NB4 (cell line): ENCODE data around the gene C1S.

Experiments used
- TF ChIP-seq, protein P1 (sequence below): IDR thresholded peaks from 2 replicates; pipeline ENCODE4 v1.6.1; 2011; ENCODE audit warnings: low read depth, low read length
- TF ChIP-seq, protein P2 (sequence below): IDR thresholded peaks from one replicate; pipeline ENCODE4 v1.5.1; 2012; ENCODE audit warnings: low read depth, low read length

DNA sequence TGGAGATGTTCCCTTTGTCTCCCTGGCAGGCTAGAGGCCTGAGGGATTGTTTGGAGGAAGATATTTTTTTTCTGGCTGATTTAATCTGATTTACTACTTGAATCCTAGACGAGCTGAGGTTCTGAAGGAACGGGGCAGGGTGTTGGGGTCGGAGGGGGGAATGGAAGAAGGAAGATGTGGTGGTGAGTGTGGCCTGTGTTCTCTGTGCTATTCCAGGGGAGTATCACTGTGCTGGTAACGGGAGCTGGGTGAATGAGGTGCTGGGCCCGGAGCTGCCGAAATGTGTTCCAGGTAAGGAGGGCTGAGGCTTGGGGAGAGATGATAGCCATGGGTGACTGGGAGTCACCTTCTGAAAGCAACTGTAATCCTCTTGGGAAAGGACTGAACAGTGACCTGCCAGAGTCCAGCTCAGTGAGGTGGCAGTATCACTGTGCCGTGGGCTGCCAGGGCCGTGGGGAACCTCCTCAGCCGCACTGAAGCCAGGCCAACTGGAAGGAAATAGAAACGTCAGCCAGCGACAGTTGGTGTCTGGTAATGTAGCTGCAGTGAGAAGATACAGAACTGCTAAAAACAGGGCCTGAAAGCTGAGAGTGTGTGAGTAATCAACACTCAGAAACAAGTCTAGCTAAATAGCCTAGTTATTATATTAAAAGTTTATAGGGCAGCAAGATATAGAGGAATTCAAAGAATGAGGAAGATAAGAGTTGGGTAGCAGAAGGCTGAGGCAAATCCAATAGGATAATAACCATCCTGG, 7.9 kb downstream of the C1S start:
- TF ChIP-seq, protein P1, sequence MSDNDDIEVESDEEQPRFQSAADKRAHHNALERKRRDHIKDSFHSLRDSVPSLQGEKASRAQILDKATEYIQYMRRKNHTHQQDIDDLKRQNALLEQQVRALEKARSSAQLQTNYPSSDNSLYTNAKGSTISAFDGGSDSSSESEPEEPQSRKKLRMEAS = no peak
- TF ChIP-seq, protein P2, sequence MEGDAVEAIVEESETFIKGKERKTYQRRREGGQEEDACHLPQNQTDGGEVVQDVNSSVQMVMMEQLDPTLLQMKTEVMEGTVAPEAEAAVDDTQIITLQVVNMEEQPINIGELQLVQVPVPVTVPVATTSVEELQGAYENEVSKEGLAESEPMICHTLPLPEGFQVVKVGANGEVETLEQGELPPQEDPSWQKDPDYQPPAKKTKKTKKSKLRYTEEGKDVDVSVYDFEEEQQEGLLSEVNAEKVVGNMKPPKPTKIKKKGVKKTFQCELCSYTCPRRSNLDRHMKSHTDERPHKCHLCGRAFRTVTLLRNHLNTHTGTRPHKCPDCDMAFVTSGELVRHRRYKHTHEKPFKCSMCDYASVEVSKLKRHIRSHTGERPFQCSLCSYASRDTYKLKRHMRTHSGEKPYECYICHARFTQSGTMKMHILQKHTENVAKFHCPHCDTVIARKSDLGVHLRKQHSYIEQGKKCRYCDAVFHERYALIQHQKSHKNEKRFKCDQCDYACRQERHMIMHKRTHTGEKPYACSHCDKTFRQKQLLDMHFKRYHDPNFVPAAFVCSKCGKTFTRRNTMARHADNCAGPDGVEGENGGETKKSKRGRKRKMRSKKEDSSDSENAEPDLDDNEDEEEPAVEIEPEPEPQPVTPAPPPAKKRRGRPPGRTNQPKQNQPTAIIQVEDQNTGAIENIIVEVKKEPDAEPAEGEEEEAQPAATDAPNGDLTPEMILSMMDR = no peak
